Measurements from ENCODE around the gene GRIN2A.

DNA sequence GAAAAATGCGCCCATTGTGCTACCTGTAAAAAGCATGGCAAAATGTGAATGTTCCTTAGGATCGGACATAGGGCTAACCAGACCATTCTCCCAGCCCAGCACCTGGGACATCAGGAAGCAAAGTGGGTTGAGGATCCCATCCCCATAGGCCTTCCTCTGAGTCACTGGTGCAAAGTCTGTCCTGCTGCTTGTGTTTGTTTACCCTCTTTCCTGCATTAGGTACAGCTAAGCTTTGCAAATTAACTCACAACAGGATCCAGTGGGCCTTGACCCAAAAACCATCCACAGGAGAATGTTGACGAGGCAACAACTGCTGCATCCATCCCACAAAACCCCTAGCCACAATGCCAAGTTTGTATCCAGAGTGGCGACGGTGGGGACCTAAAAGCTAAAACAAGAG is 106.2 kb downstream of the GRIN2A start:
- TF ChIP-seq, protein P1, sequence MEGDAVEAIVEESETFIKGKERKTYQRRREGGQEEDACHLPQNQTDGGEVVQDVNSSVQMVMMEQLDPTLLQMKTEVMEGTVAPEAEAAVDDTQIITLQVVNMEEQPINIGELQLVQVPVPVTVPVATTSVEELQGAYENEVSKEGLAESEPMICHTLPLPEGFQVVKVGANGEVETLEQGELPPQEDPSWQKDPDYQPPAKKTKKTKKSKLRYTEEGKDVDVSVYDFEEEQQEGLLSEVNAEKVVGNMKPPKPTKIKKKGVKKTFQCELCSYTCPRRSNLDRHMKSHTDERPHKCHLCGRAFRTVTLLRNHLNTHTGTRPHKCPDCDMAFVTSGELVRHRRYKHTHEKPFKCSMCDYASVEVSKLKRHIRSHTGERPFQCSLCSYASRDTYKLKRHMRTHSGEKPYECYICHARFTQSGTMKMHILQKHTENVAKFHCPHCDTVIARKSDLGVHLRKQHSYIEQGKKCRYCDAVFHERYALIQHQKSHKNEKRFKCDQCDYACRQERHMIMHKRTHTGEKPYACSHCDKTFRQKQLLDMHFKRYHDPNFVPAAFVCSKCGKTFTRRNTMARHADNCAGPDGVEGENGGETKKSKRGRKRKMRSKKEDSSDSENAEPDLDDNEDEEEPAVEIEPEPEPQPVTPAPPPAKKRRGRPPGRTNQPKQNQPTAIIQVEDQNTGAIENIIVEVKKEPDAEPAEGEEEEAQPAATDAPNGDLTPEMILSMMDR (IDR thresholded peaks at IDR 0.05): no peak
- TF ChIP-seq ZFX (IDR thresholded peaks at IDR 0.05; ENCODE audit: borderline replicate concordance): no peak
